Measurements from ENCODE around the gene AOPEP.

DNA sequence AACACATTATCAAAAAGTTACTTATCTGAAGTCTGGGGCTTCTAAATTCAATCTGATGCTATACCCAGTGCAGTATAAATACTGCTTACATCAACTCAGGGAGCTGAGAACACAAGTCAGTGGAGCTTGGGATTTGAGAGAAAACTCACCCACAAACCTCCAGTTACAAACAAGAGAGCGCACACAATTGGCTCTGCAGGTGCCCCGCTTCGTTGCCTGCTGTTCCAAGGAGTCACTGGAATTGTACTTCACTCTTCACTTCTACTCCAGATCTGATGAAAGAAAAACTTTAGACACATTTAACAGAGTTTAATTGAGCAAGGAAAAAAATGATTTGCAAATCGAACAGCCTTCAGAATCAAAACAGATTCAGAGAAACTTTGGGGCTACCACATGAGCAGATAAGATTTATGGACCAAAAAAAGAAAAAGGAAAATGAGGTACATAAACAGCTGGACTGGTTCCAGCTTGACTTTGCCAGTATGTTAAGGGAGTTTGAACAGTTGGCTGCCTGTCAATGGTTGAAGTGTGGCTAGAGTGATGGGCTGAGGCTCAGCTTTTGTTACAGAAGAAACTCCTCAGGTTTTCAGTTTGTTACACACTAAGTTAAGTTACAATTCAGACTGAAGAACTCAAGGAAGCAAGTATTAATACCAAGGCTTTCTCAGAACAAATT, 156.6 kb downstream of the AOPEP start:
- TF ChIP-seq POLR2AphosphoS5 (IDR thresholded peaks at IDR 0.05) = no peak
- TF ChIP-seq, protein P1, sequence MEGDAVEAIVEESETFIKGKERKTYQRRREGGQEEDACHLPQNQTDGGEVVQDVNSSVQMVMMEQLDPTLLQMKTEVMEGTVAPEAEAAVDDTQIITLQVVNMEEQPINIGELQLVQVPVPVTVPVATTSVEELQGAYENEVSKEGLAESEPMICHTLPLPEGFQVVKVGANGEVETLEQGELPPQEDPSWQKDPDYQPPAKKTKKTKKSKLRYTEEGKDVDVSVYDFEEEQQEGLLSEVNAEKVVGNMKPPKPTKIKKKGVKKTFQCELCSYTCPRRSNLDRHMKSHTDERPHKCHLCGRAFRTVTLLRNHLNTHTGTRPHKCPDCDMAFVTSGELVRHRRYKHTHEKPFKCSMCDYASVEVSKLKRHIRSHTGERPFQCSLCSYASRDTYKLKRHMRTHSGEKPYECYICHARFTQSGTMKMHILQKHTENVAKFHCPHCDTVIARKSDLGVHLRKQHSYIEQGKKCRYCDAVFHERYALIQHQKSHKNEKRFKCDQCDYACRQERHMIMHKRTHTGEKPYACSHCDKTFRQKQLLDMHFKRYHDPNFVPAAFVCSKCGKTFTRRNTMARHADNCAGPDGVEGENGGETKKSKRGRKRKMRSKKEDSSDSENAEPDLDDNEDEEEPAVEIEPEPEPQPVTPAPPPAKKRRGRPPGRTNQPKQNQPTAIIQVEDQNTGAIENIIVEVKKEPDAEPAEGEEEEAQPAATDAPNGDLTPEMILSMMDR (IDR thresholded peaks at IDR 0.05) = no peak

Measured in esophagus muscularis mucosa (tissue), 3 donors.